ENCODE measurements around the gene DDOST.

- TF ChIP-seq CTCF (IDR thresholded peaks at IDR 0.05; ENCODE audit: poor library complexity) (peak; percentile 58), EZH2 (IDR thresholded peaks at IDR 0.05; ENCODE audit: borderline replicate concordance) (no peak), EZH2phosphoT487 (IDR thresholded peaks at IDR 0.05; ENCODE audit: low read depth, severe bottlenecking, unreplicated experiment) (no peak)
Observed at GRCh38 chr1:20661207-20662109, at the start of gene DDOST.
